ENCODE measurements around the gene SPOPL.

The SPOPL gene

DNA sequence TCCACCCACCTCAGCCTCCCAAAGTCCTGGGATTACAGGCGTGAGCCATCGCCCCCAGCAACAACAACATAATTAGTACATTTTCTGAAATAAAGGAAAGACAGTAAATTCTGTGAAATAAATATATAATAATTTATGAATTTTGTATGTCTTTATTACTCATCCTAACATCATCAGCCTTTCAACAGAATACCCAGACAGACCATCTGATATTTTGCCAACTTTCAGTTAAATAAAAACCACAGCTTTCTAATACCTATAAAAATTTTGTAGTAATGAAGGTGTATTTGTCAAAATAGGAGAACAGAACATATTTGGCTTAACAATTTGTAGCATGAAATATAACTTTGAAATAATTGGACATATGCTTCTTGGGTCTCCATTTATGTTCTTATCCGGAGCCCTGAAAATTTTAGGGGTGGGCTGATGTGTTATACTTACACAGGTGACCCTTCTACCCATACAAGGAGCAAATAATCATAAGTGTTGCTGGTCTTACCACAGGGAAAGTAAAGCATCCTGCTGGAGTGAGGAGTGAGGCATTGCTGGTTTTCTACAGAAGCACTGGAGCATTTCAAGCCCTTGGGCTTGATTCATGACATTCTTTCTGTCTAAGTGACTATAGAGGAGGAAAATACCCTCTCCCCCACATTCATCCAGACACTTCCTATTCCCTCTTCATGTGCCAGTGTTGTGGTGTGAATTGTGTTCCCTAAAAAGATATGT lies 99.3 kb downstream of the SPOPL start:
- DNase-seq (ENCODE audit: low read depth in 2 of 2) = no peak

DNA sequence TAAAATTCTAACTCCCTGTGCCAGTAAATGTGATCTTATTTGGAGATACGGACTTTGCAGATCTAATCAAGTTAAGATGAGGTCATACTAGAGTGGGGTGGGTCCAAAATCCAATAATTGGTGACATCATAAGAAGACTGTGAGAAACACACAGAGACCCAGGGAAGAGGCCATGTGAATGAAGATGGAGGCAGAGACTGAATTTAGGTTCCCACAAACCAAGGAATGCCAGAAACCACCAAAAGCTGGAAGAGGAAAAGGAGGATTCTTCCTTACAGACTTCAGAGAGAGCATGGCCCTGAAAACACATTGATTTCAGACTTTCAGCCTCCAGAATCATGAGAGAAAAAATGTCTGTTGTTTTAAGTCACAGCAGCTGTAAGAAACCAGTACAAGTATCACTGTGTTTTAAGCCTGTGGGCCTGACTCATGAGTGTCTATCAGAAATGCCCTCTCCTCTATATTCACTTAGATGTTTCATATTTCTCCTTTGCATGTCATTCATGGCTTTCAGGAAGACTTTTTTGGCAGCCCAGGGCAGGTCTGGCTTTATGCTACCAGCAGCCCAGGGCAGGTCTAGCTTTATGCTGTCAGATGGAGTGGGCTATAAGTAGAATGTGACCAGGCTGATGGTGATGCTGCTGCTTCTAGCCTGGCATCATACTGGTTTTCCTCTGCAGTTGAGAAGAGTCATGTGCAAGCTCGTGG lies 100.0 kb downstream of the SPOPL start:
- no peak for DNase-seq (ENCODE audit: low read depth in 2 of 2)

DNA sequence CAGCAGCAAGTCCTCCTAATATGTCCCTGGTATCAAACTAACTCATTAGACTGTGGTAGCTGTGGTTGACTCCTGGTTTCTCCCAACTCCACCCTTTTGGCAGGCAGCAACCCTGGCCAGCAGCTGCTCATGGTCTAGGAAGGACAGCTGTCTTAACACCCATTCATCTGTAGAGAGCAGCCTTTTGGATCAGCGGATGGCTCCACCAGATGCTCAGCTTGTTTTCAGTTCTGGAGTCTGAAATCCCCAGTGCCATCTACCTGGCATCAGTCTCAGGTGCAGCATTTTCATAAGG lies 100.5 kb downstream of the SPOPL start:
- DNase-seq (ENCODE audit: low read depth in 2 of 2) = no peak

DNA sequence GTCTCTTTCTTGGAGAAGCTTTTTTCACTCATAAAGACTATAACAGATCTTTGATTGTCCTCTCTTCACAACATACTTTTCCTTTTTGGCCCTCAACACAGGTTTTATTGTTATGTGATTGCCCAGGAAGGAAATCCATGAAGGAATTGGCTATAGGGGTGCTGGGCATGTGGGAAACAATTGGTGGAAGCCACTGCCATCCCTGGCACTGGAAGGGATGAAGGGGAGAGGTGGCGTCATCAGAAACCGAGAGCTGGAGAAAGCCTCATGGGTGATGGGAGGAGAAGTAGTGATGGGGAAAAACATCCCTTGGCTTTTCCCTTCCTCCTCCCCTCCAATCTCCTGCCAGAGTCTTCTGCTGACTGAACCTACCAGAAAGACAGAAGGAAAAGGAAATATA lies 106.2 kb downstream of the SPOPL start:
- no peak for DNase-seq (ENCODE audit: low read depth in 2 of 2)

DNA sequence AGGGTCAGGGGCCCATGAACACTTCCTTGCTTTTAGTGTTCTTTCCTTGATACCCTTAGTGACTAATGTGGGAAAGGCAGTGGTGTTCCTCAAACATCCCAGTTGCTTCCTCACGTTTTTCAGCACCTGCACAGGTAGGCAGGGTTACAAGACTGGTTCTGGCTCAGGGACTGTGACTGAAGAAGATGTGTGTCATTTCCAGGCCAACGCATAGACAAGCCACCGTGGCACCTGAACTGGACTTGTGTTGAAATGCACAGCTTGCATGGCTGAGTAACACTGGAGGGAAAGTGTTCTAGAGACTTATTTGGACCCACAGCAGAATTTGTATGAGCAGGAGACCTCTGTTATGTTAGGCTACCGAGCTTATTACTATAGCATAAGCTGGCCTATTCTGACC lies 107.9 kb downstream of the SPOPL start:
- no peak for DNase-seq (ENCODE audit: low read depth in 2 of 2)

DNA sequence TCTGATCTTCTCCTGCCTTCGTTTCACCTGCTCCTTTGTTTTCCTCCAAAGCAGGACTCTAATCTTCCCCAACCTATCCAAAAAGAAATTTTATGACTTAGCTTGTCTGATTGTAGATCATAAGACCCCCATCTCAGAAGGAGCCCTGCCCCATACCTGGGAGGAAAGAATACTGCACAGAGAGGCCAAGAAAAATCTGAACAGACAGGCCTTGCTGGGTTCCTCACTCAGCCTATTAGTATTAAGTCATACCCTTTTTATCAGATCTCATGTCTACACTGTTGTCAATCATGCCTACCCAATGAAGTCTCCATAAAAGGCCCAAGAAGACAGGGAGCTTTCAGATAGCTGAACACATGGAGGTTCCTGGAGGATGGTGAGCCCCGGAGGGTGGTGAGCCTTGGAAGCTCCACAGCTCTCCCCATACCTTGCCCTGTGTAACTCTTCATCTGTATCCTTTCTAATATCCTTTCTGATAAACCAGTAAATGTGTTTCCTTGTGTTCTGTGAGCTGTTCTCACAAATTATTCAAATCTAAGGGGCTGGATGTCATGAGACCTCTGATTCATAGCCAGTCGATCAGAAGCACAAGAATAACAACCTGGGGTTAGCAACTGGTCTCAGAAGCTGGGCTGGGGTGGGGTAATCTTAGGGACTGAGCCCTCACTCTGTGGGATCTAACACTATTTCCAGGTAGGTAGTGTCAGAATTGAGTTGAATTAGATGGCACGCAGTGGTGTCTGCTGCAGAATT lies 108.8 kb downstream of the SPOPL start:
- DNase-seq (ENCODE audit: low read depth in 2 of 2) = no peak

DNA sequence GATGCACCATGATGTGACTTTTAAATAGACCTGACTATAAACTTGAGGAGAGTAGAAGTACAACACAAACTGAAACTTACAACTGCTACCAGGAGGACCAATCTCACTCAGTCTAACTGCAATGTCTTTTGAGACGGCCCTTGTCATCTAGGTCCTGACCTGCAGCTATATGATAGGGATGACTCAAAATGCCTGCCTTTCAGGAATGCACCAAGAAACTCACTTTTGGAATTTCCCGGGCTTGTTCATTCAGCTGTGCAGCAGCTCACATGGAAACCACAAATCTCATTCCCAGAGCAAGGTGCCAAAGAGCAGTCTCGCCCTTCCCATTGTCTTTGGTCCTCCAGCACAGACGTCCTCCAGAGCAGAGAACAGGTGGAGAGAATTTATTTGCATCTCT lies 113.7 kb downstream of the SPOPL start:
- DNase-seq (ENCODE audit: low read depth in 2 of 2) = no peak

DNA sequence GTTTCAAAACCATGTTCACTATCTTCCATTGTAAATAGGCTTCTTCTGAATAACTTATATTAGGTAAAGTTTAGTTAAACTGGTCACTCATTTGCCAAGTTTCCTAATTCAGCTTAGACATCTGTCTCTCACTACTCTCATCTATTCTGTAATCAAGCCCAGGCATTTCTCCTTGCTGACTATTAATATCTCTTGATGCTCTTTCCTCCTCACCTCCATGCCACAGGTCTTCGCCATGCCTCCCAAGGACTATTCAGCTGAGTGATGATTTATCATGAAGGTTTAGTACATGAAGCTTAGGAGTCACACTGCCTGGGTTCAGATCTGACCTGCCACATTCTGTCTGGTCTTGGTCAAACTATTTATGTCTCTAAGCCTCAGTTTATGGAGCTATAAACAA lies 115.5 kb downstream of the SPOPL start:
- DNase-seq (ENCODE audit: low read depth in 2 of 2) = no peak

DNA sequence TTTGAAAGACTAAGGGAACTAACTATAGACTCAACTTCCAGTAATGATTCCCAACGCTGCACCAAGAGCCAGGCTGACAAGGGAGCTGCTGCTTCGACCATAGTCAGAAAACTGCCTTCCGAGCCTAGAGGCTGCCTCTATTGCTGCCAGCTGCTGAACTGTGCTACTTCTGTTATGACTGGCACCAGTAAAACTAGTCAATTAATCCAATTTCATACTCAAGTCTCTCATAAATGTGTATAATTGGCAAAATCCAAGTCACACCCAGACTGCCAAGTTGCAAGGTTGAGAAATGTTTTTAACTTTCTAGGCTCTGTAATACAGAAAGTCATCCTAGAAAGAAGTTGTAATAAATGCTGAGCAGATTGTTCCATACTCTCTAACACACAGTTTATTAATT lies 117.4 kb downstream of the SPOPL start:
- DNase-seq (ENCODE audit: low read depth in 2 of 2) = no peak

DNA sequence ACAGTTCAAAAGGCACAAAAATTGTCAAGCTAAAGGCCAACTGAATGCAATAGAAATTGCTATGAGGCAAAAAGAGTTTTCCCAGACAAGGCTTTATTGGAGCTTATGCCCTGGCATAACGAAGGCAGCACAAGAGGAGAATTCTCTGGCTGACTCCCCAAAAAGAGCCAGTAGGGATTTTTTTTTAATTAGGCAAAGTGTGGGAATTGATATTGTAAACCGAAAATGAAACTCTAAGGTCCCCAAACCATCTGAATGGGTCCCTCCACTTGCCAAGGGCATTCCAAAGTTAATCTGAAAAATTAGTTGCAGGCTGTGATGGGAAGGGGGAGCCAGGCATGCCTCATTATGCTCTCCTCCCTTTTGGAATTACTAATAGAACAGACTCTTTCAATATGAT lies 118.9 kb downstream of the SPOPL start:
- DNase-seq (ENCODE audit: low read depth in 2 of 2) = no peak

DNA sequence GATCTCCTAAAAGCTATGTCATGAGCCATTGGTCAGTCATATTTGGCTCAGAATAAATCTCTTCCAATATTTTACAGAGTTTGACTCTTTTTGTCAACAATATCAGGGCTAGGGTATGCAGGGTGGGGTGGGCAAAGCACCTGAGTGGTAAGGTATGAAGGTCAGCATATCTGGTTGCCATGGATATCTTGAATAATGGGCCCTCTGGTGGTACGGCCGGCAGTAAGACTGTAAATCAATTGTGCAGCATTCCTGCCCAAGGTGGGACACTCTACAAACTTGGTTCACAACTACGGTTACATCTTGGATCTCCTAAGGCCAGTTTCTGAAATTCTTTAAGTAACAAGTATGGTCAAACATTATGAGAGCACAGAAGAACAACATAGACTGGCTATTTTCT lies 119.6 kb downstream of the SPOPL start:
- DNase-seq (ENCODE audit: low read depth in 2 of 2) = no peak

DNA sequence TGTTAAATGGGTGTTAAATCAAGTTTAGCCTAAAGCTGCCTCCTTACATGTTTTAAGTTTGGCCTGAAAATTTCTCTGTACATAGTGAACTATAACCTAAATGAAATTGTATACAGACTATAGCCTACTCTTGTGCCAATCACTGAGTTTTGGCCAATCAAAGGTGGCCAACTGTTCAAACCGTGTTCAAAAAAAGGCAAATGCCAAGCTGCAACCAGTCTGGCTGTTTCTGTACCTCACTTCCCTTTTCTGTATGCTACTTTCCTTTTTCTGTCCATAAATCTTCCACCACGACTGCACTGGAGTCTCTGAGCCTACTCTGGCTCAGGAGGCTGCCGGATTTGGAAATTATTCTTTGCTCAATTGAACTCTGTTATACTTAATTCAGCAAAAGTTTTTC lies 121.0 kb downstream of the SPOPL start:
- DNase-seq (ENCODE audit: low read depth in 2 of 2) = no peak
